Measurements from ENCODE around the gene ANKMY1. TPM values are rescaled to one million over a fixed set of nuclear protein-coding genes. Genes with fewer than 3 reads are reported as not detected.

ANKMY1 gene
- polyA plus RNA-seq, 3 donors, result 2.1 to 22.9 (median 2.9) TPM

DNA sequence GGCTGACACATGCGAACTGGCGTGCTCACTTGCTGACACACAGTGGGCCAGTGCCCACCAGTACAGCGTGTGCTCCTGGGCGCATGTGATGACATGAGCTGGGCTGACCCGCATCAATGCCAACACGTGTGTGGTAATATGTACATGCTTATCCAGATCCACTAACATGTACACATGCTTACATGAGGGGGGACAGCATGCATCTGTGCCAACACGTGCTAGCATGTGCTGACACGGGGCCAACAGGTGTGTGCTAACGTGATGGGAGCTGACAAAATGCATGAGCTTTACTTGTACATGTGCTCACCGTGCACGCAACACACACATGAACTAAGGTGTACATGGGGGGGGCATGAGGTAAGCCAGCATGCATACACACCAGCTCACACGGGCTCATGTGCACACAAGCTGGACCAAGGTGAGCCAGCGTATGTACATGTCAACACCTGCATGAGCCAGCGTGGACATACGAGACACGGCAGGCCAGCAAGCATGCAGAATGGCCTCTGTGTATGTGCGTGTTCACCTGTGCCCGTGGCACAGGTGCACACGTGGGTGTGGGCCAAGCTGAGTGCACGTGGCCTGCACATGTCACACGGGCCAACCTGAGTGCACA lies 93.8 kb downstream of the ANKMY1 start:
- H3K4me2 ChIP-seq (replicated peaks; ENCODE audit: extremely low read depth, low read length, poor library complexity, severe bottlenecking), result no peak overlapping the region
- Mint-ChIP-seq H3K4me3 (no peak overlapping the region), H3K9me3 (no peaks in the 10 kb centered on the region), H3K27ac (no peak overlapping the region), H3K27me3 (ENCODE audit: low read depth in 3 of 3) (peaks cover 0 to 6% (median 0%) of the 10 kb centered on the region in 3 donors), H3K36me3 (no peaks in the 10 kb centered on the region), H3K4me1 (no peaks in the 10 kb centered on the region)
- H3K79me2 ChIP-seq (ENCODE audit: insufficient read depth, low read length), result no peaks in the 10 kb centered on the region
- H3K27ac ChIP-seq (ENCODE audit: low read depth in 1 of 2, low read length in 2 of 2), result no peak overlapping the region
- H3K36me3 ChIP-seq (replicated peaks in 1 of 2; ENCODE audit: control insufficient read depth in 1 of 2, insufficient read depth in 2 of 2, low read length in 2 of 2), result no peaks in the 10 kb centered on the region
- no peaks in the 10 kb centered on the region for H3K9me3 ChIP-seq (replicated peaks in 1 of 2; ENCODE audit: control insufficient read depth in 1 of 2, insufficient read depth in 1 of 2, low read length in 2 of 2)
- no peaks in the 10 kb centered on the region for H3K4me1 ChIP-seq (ENCODE audit: control insufficient read depth in 1 of 2, insufficient read depth in 2 of 2, low read length in 2 of 2)
- TF ChIP-seq, protein P1, sequence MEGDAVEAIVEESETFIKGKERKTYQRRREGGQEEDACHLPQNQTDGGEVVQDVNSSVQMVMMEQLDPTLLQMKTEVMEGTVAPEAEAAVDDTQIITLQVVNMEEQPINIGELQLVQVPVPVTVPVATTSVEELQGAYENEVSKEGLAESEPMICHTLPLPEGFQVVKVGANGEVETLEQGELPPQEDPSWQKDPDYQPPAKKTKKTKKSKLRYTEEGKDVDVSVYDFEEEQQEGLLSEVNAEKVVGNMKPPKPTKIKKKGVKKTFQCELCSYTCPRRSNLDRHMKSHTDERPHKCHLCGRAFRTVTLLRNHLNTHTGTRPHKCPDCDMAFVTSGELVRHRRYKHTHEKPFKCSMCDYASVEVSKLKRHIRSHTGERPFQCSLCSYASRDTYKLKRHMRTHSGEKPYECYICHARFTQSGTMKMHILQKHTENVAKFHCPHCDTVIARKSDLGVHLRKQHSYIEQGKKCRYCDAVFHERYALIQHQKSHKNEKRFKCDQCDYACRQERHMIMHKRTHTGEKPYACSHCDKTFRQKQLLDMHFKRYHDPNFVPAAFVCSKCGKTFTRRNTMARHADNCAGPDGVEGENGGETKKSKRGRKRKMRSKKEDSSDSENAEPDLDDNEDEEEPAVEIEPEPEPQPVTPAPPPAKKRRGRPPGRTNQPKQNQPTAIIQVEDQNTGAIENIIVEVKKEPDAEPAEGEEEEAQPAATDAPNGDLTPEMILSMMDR (IDR thresholded peaks at IDR 0.05), result no peak
- no peak overlapping the region for H3K9ac ChIP-seq (ENCODE audit: insufficient read depth, low read length, poor library complexity, severe bottlenecking)
- no peaks in the 10 kb centered on the region for H3K27me3 ChIP-seq (ENCODE audit: control insufficient read depth in 2 of 2, insufficient read depth in 2 of 2, low read length in 2 of 2)
- H3K4me3 ChIP-seq (replicated peaks in 1 of 3; ENCODE audit: low read depth in 2 of 3, low read length in 3 of 3), result no peak overlapping the region
- no peak for DNase-seq
- WGBS (ENCODE audit: insufficient coverage), result 97% methylated on average over 19 of the region's 21 CpGs
- intact Hi-C loops (cut with micrococcal nuclease), result no loop called here
- no peak overlapping the region for H2AFZ ChIP-seq (ENCODE audit: insufficient read depth, low read depth, low read length, poor library complexity, severe bottlenecking)
- no peaks in the 10 kb centered on the region for H4K20me1 ChIP-seq (ENCODE audit: insufficient read depth, low read length)

DNA sequence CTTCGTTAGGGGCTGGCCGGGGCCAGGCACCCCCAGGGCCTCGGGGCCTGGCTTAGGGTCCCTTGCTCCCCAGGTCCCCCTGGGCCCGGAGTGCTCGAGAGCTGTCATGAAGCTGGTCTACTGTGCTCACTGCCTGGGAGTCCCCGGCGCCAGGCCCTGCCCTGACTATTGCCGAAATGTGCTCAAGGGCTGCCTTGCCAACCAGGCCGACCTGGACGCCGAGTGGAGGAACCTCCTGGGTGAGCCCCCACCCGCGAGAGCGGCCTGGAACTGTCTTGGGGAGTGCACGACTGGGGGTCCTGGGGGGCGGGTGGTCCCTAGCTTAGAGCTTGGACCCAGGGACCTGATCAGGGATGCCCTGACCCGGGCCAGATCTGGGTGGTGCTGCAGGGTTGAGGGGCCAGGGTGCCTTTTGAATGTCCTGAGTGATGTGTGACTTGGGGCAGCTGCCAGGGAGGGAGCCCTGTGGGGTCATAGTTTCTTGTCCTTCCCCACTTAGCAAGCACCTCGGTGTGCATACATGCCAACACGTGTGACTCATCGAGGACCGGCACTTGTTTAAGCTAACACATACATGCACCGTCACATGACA lies 94.4 kb downstream of the ANKMY1 start:
- Histone ChIP-seq H3K4me1 (ENCODE audit: control insufficient read depth in 1 of 2, insufficient read depth in 2 of 2, low read length in 2 of 2) (no peaks in the 10 kb centered on the region), H3K9me3 (replicated peaks in 1 of 2; ENCODE audit: control insufficient read depth in 1 of 2, insufficient read depth in 1 of 2, low read length in 2 of 2) (no peaks in the 10 kb centered on the region), H4K20me1 (ENCODE audit: insufficient read depth, low read length) (no peaks in the 10 kb centered on the region), H3K4me2 (replicated peaks; ENCODE audit: extremely low read depth, low read length, poor library complexity, severe bottlenecking) (no peak overlapping the region), H2AFZ (ENCODE audit: insufficient read depth, low read depth, low read length, poor library complexity, severe bottlenecking) (no peak overlapping the region), H3K4me3 (replicated peaks in 1 of 3; ENCODE audit: low read depth in 2 of 3, low read length in 3 of 3) (no peak overlapping the region), H3K27me3 (ENCODE audit: control insufficient read depth in 2 of 2, insufficient read depth in 2 of 2, low read length in 2 of 2) (no peaks in the 10 kb centered on the region), H3K9ac (ENCODE audit: insufficient read depth, low read length, poor library complexity, severe bottlenecking) (no peak overlapping the region), H3K36me3 (replicated peaks in 1 of 2; ENCODE audit: control insufficient read depth in 1 of 2, insufficient read depth in 2 of 2, low read length in 2 of 2) (no peaks in the 10 kb centered on the region), H3K79me2 (ENCODE audit: insufficient read depth, low read length) (no peaks in the 10 kb centered on the region), H3K27ac (ENCODE audit: low read depth in 1 of 2, low read length in 2 of 2) (no peak overlapping the region)
- H3K9me3 Mint-ChIP-seq, result no peaks in the 10 kb centered on the region
- H3K27ac Mint-ChIP-seq, result no peak overlapping the region
- H3K4me3 Mint-ChIP-seq, result no peak overlapping the region
- H3K4me1 Mint-ChIP-seq, result no peaks in the 10 kb centered on the region
- intact Hi-C loops (cut with micrococcal nuclease), result no loop called here
- 91% methylated on average over 21 of the region's 22 CpGs for WGBS (ENCODE audit: insufficient coverage)
- DNase-seq, result no peak
- H3K27me3 Mint-ChIP-seq (ENCODE audit: low read depth in 3 of 3), result peaks cover 0 to 6% (median 0%) of the 10 kb centered on the region in 3 donors
- TF ChIP-seq, protein P1 (IDR thresholded peaks at IDR 0.05), result no peak
- H3K36me3 Mint-ChIP-seq, result no peaks in the 10 kb centered on the region

Measured in CD14-positive monocyte (primary cell).